Calu3 (cell line): Measurements from ENCODE around the gene PSMB5. TPM values are rescaled to one million over a fixed set of nuclear protein-coding genes. Genes with fewer than 3 reads are reported as not detected.

ENCODE experiments used
- BruUV-seq: library from RNA; stranded (reverse); fragments of 400-500 nt; replicated peaks from 2 replicates; lab custom pipeline; 2021; lab: Mats Ljungman, UMichigan
- CTCF ChIA-PET: fragments of 300-600 bp; sonication (Branson Sonifier 250); formaldehyde crosslinking; loops from one replicate; lab custom pipeline; 2022; ENCODE audit warnings: antibody characterized with exemption; lab: Charles Lee
- DNase-seq: peaks from one replicate; pipeline ENCODE4 v3.0.0; 2022
- H3K27ac Mint-ChIP-seq: one replicate; pipeline ENCODE4 v1.8.0; 2022; ENCODE audit warnings: mixed read lengths; ENCODE audit not compliant: unreplicated experiment
- H3K27me3 Mint-ChIP-seq: one replicate; pipeline ENCODE4 v1.8.0; 2022; ENCODE audit warnings: mixed read lengths; ENCODE audit not compliant: unreplicated experiment
- H3K36me3 Mint-ChIP-seq: one replicate; pipeline ENCODE4 v1.8.0; 2022; ENCODE audit warnings: mild to moderate bottlenecking, moderate library complexity, mixed read lengths; ENCODE audit not compliant: insufficient read depth, unreplicated experiment
- H3K4me1 Mint-ChIP-seq: one replicate; pipeline ENCODE4 v1.8.0; 2022; ENCODE audit warnings: mild to moderate bottlenecking, low read depth, mixed read lengths; ENCODE audit not compliant: unreplicated experiment
- H3K4me3 Mint-ChIP-seq: one replicate; pipeline ENCODE4 v1.8.0; 2022; ENCODE audit warnings: mild to moderate bottlenecking, low read depth, moderate library complexity, mixed read lengths; ENCODE audit not compliant: unreplicated experiment
- H3K9me3 Mint-ChIP-seq: one replicate; pipeline ENCODE4 v1.8.0; 2022; ENCODE audit warnings: low read depth, mixed read lengths; ENCODE audit not compliant: unreplicated experiment
- CTCF ChIP-seq: fragments of 200-600 bp; IDR thresholded peaks from one replicate; pipeline ENCODE4 v1.8.0; 2022; ENCODE audit warnings: antibody characterized with exemption; ENCODE audit not compliant: unreplicated experiment
- intact Hi-C: fragments of 100-400 bp; cut with micrococcal nuclease; formaldehyde crosslinking; loops from one replicate; pipeline ENCODE4 v1.10.0; 2022; ENCODE audit not compliant: unreplicated experiment
- total RNA-seq: library from RNA; stranded (reverse); gene quantifications from 2 replicates; pipeline ENCODE4 v1.2.3, GENCODE V29; 2022

PSMB5 gene
- total RNA-seq, 1 experiment from 2014 or later, result 121 TPM

- BruUV-seq, result no TSS peak
Observed at GRCh38 chr14:23002592-23002991, 32.1 kb downstream of the PSMB5 start.

GRCh38 chr14:23000860-23001259 lies 33.8 kb downstream of the PSMB5 start:
- no peak overlapping the region for H3K4me3 Mint-ChIP-seq
- no TSS peak for BruUV-seq
- CTCF ChIA-PET, result interaction anchor here (0.6 kb wide), 1 partner anchor 35 kb away, joined by 3 read pairs; no protein-coding TSS in a partner anchor
- intact Hi-C loops, result no loop called here
- no peak overlapping the region for H3K27ac Mint-ChIP-seq
- no peaks in the 10 kb centered on the region for H3K36me3 Mint-ChIP-seq
- no peak for TF ChIP-seq CTCF
- no peaks in the 10 kb centered on the region for H3K9me3 Mint-ChIP-seq
- peaks cover 9% of the 10 kb centered on the region for H3K4me1 Mint-ChIP-seq
- H3K27me3 Mint-ChIP-seq, result no peaks in the 10 kb centered on the region
- no peak for DNase-seq

More at GRCh38 chr14:23002592-23002991, 32.1 kb downstream of the PSMB5 start:
- CTCF ChIA-PET, result interaction anchor here (0.6 kb wide), 1 partner anchor 343 kb away, joined by 4 read pairs; no protein-coding TSS in a partner anchor
- no peak for TF ChIP-seq CTCF
- H3K36me3 Mint-ChIP-seq, result peaks cover 14% of the 10 kb centered on the region
- intact Hi-C loops, result no loop called here
- H3K9me3 Mint-ChIP-seq, result no peaks in the 10 kb centered on the region
- DNase-seq, result no peak
- H3K27ac Mint-ChIP-seq, result no peak overlapping the region
- no peaks in the 10 kb centered on the region for H3K27me3 Mint-ChIP-seq
- H3K4me1 Mint-ChIP-seq, result peaks cover 9% of the 10 kb centered on the region
- H3K4me3 Mint-ChIP-seq, result no peak overlapping the region

GRCh38 chr14:22998329-22999012 lies 36.2 kb downstream of the PSMB5 start:
- Mint-ChIP-seq H3K36me3 (peaks cover 5% of the 10 kb centered on the region), H3K9me3 (no peaks in the 10 kb centered on the region), H3K4me1 (no peaks in the 10 kb centered on the region), H3K27ac (no peak overlapping the region), H3K27me3 (no peaks in the 10 kb centered on the region), H3K4me3 (no peak overlapping the region)
- CTCF ChIA-PET, result no interaction called here
- TF ChIP-seq CTCF, result no peak
- no TSS peak for BruUV-seq
- DNase-seq, result no peak
- intact Hi-C loops, result no loop called here

DNA sequence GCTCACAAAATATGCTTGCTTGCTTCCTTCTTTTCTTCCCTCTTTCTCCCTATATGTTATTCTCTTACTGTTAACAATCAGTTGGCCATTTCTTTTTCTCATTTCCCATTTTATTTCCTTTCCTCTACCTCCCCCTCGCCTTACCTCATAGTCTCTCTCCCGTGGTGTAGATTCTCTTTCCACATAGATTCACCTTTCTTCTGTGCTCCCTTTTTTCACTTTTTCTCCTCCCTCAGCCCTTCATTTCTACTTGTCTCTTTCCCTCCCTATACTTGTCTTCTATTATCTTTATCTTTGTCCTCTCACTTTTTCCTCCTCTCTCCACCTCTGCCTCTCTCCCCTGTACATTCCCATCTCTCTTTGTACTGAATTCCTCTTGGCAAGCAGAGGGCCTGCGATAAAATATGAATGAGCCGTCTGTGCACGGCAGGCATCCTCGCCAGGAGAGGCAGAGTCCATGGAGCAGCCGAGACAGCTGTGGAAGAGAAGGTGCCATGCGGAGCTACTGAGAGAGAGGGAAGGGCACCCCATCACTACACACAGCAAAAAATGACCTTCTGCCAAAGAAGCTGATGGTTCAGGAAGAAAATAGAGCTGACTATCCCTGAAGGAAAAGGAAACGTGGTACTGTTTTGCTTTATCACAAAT lies 36.9 kb downstream of the PSMB5 start:
- CTCF ChIA-PET, result interaction anchor here (0.9 kb wide), 1 partner anchor 11 kb away, joined by 4 read pairs; no protein-coding TSS in a partner anchor
- BruUV-seq, result no TSS peak
- H3K4me1 Mint-ChIP-seq, result no peaks in the 10 kb centered on the region
- no peak overlapping the region for H3K4me3 Mint-ChIP-seq
- intact Hi-C loops, result no loop called here
- H3K27me3 Mint-ChIP-seq, result no peaks in the 10 kb centered on the region
- H3K27ac Mint-ChIP-seq, result no peak overlapping the region
- no peak for DNase-seq
- peaks cover 5% of the 10 kb centered on the region for H3K36me3 Mint-ChIP-seq
- H3K9me3 Mint-ChIP-seq, result no peaks in the 10 kb centered on the region
- TF ChIP-seq CTCF, result no peak
